Sigmoid colon (tissue), 4 donors: ENCODE results near the gene MTUS2.

Source experiments
- CTCF ChIP-seq, 4 experiments: fragments of 450-650 bp in 3 of 4; fragments of 200-600 bp in 1 of 4; IDR thresholded peaks; one replicate each; pipeline ENCODE4 v1.5.1; 2016 to 2019; ENCODE audit warnings: antibody characterized with exemption in 4 of 4, mild to moderate bottlenecking in 3 of 4, moderate library complexity in 2 of 4
- EP300 ChIP-seq, 4 donors: sonication (generic); formaldehyde crosslinking; IDR thresholded peaks; one replicate each; pipeline ENCODE4 v1.6.1; 2017; ENCODE audit warnings: antibody characterized with exemption in 4 of 4
- POLR2A ChIP-seq, 2 donors: fragments of 450-650 bp; IDR thresholded peaks; one replicate each; pipeline ENCODE4 v1.6.1; 2016; ENCODE audit warnings: antibody characterized with exemption in 2 of 2, mild to moderate bottlenecking in 2 of 2, moderate library complexity in 2 of 2

GRCh38 chr13:29193083-29193482 is 372.9 kb downstream of the MTUS2 start:
- TF ChIP-seq POLR2A (IDR thresholded peaks at IDR 0.05): no peak
- TF ChIP-seq EP300 (IDR thresholded peaks at IDR 0.05): no peak
- no peak for TF ChIP-seq CTCF (IDR thresholded peaks at IDR 0.05)
